H1 (cell line): Measurements from ENCODE around the gene GNAL. TPM values are rescaled to one million over a fixed set of nuclear protein-coding genes. Genes with fewer than 3 reads are reported as not detected.

Experiments used
- CTCF ChIA-PET: fragments of 300-600 bp; sonication (Branson Sonifier 250); formaldehyde crosslinking; loops from one replicate; lab custom pipeline; 2021; ENCODE audit not compliant: partially characterized antibody; lab: Charles Lee
- POLR2A ChIA-PET: fragments of 300-600 bp; sonication (Branson Sonifier 250); formaldehyde crosslinking; loops from one replicate; lab custom pipeline; 2021; ENCODE audit warnings: inconsistent platforms; ENCODE audit not compliant: partially characterized antibody; lab: Charles Lee
- DNase-seq, 2 experiments: peaks; one replicate each; pipeline versions ENCODE4 v3.0.0 to v3.0.0-alpha.2; 2010 to 2022; ENCODE audit warnings: low spot score in 2 of 2, low read depth in 1 of 2, mixed read lengths in 1 of 2
- FAIRE-seq: peaks from 2 replicates; lab custom pipeline; 2011; peaks lifted over from hg19 to GRCh38; lab: Jason Lieb, UNC
- H2AFZ ChIP-seq: 2 replicates; pipeline ENCODE4 v1.8.1; 2012; ENCODE audit warnings: low read length, inconsistent platforms
- H2AK5ac ChIP-seq: 2 replicates; pipeline ENCODE4 v1.6.1; 2013; ENCODE audit warnings: low read depth, low read length
- H2BK120ac ChIP-seq: replicated peaks from 2 replicates; pipeline ENCODE3; 2013; ENCODE audit warnings: low read depth, low read length, inconsistent platforms
- H2BK12ac ChIP-seq: 2 replicates; pipeline ENCODE4 v1.6.1; 2013; ENCODE audit warnings: low read depth, low read length
- H2BK15ac ChIP-seq: 2 replicates; pipeline ENCODE4 v1.6.1; 2013; ENCODE audit warnings: low read length
- H2BK20ac ChIP-seq: 2 replicates; pipeline ENCODE4 v1.6.1; 2013; ENCODE audit warnings: low read length
- H2BK5ac ChIP-seq: 2 replicates; pipeline ENCODE4 v1.6.1; 2013; ENCODE audit warnings: low read depth, low read length
- H3K14ac ChIP-seq: 2 replicates; pipeline ENCODE4 v1.6.1; 2013; ENCODE audit warnings: inconsistent platforms; ENCODE audit not compliant: insufficient read length
- H3K18ac ChIP-seq: 2 replicates; pipeline ENCODE4 v1.6.1; 2013; ENCODE audit warnings: low read length; ENCODE audit errors: extremely low read depth
- H3K23ac ChIP-seq: 2 replicates; pipeline ENCODE4 v1.6.1; 2013; ENCODE audit warnings: inconsistent platforms; ENCODE audit not compliant: insufficient read length
- H3K23me2 ChIP-seq: 2 replicates; pipeline ENCODE4 v1.6.1; 2013; ENCODE audit warnings: low read depth, low read length
- H3K27ac ChIP-seq: 2 replicates; pipeline ENCODE4 v1.6.1; 2011; ENCODE audit warnings: low read depth, low read length, inconsistent platforms
- H3K27me3 ChIP-seq, 4 experiments: replicated peaks in 1 of 4; 1 replicate in 1 of 4; 2 replicates in 3 of 4; pipeline versions ENCODE4 v1.6.1 to v1.8.1; 2011 to 2013; ENCODE audit warnings: low read length in 3 of 4, mild to moderate bottlenecking in 3 of 4, inconsistent platforms in 2 of 4, mixed read lengths in 2 of 4, moderate library complexity in 1 of 4; ENCODE audit not compliant: control insufficient read depth in 3 of 4, insufficient read depth in 3 of 4; ENCODE audit errors: extremely low read depth in 1 of 4
- H3K36me3 ChIP-seq, 4 experiments: 2 replicates each; pipeline versions ENCODE4 v1.6.1 to v1.8.1; 2011 to 2013; ENCODE audit warnings: mild to moderate bottlenecking in 4 of 4, low read length in 3 of 4, moderate library complexity in 2 of 4, control low read depth in 1 of 4, inconsistent platforms in 1 of 4; ENCODE audit not compliant: insufficient read depth in 4 of 4, control insufficient read depth in 2 of 4
- H3K4ac ChIP-seq: replicated peaks from 2 replicates; pipeline ENCODE3; 2013; ENCODE audit warnings: low read length, low read depth, mixed read lengths, inconsistent platforms; ENCODE audit not compliant: insufficient read length
- H3K4me1 ChIP-seq, 4 experiments: replicated peaks in 1 of 4; 1 replicate in 1 of 4; 2 replicates in 3 of 4; pipeline versions ENCODE4 v1.6.1 to v1.8.1; 2011 to 2013; ENCODE audit warnings: low read length in 3 of 4, inconsistent platforms in 2 of 4, mixed read lengths in 1 of 4; ENCODE audit not compliant: insufficient read depth in 4 of 4, control insufficient read depth in 3 of 4
- H3K4me2 ChIP-seq, 2 experiments: 2 replicates each; pipeline versions ENCODE4 v1.6.1 to v1.8.1; 2011 to 2013; ENCODE audit warnings: low read depth in 2 of 2, low read length in 2 of 2, control low read depth in 1 of 2, inconsistent platforms in 1 of 2, mild to moderate bottlenecking in 1 of 2; ENCODE audit not compliant: insufficient read depth in 1 of 2
- H3K4me3 ChIP-seq, 4 experiments: fragments of 200-600, 300-600 bp in 1 of 4; sonication (generic), shearing (Covaris generic), sonication (Bioruptor Twin) in 1 of 4; 2 replicates each; pipeline versions ENCODE4 v1.5.1 to v1.8.1; 2011 to 2016; ENCODE audit warnings: low read length in 4 of 4, low read depth in 3 of 4, control low read depth in 2 of 4, inconsistent platforms in 2 of 4, mild to moderate bottlenecking in 2 of 4, mixed read lengths in 1 of 4, moderate library complexity in 1 of 4; ENCODE audit not compliant: insufficient read depth in 2 of 4; ENCODE audit errors: extremely low read depth in 1 of 4
- H3K56ac ChIP-seq: replicated peaks from 2 replicates; pipeline ENCODE3; 2013; ENCODE audit warnings: low read depth, mild to moderate bottlenecking, mixed read lengths, low read length, inconsistent platforms; ENCODE audit not compliant: insufficient read length
- H3K79me1 ChIP-seq: 2 replicates; pipeline ENCODE4 v1.6.1; 2013; ENCODE audit warnings: low read depth, low read length, control low read depth
- H3K79me2 ChIP-seq, 2 experiments: 2 replicates each; pipeline versions ENCODE4 v1.6.1 to v1.8.1; 2012 to 2013; ENCODE audit warnings: low read length in 2 of 2, mild to moderate bottlenecking in 2 of 2, inconsistent platforms in 1 of 2; ENCODE audit not compliant: insufficient read depth in 2 of 2, control insufficient read depth in 1 of 2
- H3K9ac ChIP-seq, 4 experiments: replicated peaks in 1 of 4; 1 replicate in 1 of 4; 2 replicates in 3 of 4; pipeline versions ENCODE4 v1.6.1 to v1.8.1; 2011 to 2013; ENCODE audit warnings: low read depth in 3 of 4, low read length in 3 of 4, control low read depth in 2 of 4, mild to moderate bottlenecking in 2 of 4, moderate library complexity in 2 of 4, inconsistent platforms in 1 of 4; ENCODE audit errors: extremely low read depth in 1 of 4
- H3K9me3 ChIP-seq, 2 experiments: 2 replicates each; pipeline versions ENCODE4 v1.6.1 to v1.8.1; 2012 to 2013; ENCODE audit warnings: mild to moderate bottlenecking in 2 of 2, moderate library complexity in 2 of 2, control low read depth in 1 of 2, inconsistent platforms in 1 of 2, low read depth in 1 of 2, low read length in 1 of 2, mixed read lengths in 1 of 2; ENCODE audit not compliant: insufficient read depth in 2 of 2
- H4K20me1 ChIP-seq, 2 experiments: replicated peaks in 1 of 2; 2 replicates each; pipeline versions ENCODE3 to v1.8.1; 2011 to 2013; ENCODE audit warnings: inconsistent platforms in 2 of 2, low read length in 2 of 2, mild to moderate bottlenecking in 1 of 2; ENCODE audit not compliant: insufficient read depth in 2 of 2, control insufficient read depth in 1 of 2
- H4K5ac ChIP-seq: 2 replicates; pipeline ENCODE4 v1.6.1; 2013; ENCODE audit warnings: low read length, low read depth, mixed read lengths, inconsistent platforms; ENCODE audit not compliant: insufficient read length
- H4K8ac ChIP-seq: 2 replicates; pipeline ENCODE4 v1.8.0; 2013; ENCODE audit warnings: mild to moderate bottlenecking, moderate library complexity, low read length, inconsistent platforms; ENCODE audit not compliant: insufficient read depth; ENCODE audit errors: extremely low read depth
- H4K91ac ChIP-seq: replicated peaks from 2 replicates; pipeline ENCODE3; 2013; ENCODE audit warnings: low read length, mixed read lengths, inconsistent platforms; ENCODE audit not compliant: insufficient read length
- FOSL1 ChIP-seq: IDR thresholded peaks from 2 replicates; pipeline ENCODE4 v1.6.1; 2011; ENCODE audit warnings: mild to moderate bottlenecking, low read depth, low read length, moderate library complexity; ENCODE audit not compliant: insufficient read depth
- GABPA ChIP-seq: IDR thresholded peaks from 2 replicates; pipeline ENCODE4 v1.6.1; 2011; ENCODE audit warnings: mild to moderate bottlenecking, low read length, moderate library complexity, borderline replicate concordance; ENCODE audit not compliant: insufficient read depth
- GTF2F1 ChIP-seq: IDR thresholded peaks from 2 replicates; pipeline ENCODE4 v1.6.1; 2012; ENCODE audit warnings: low read depth, low read length, improper control_type of control experiment, borderline replicate concordance
- NANOG ChIP-seq: IDR thresholded peaks from 2 replicates; pipeline ENCODE4 v1.6.1; 2011; ENCODE audit warnings: low read length, low read depth, mild to moderate bottlenecking, inconsistent platforms; ENCODE audit not compliant: insufficient read depth, poor library complexity, severe bottlenecking
- POLR2A ChIP-seq, 2 experiments: IDR thresholded peaks; 1 replicate in 1 of 2; 2 replicates in 1 of 2; pipeline ENCODE4 v1.6.1; 2011; ENCODE audit warnings: low read depth in 2 of 2, low read length in 2 of 2, mild to moderate bottlenecking in 2 of 2; ENCODE audit errors: control extremely low read depth in 1 of 2
- RFX5 ChIP-seq: IDR thresholded peaks from 2 replicates; pipeline ENCODE4 v1.6.1; 2011; ENCODE audit warnings: low read depth, low read length, improper control_type of control experiment, borderline replicate concordance
- SP2 ChIP-seq: IDR thresholded peaks from 2 replicates; pipeline ENCODE4 v1.6.1; 2012; ENCODE audit warnings: mild to moderate bottlenecking, low read length, inconsistent platforms
- TAF7 ChIP-seq: optimal IDR thresholded peaks from 2 replicates; pipeline ENCODE3; 2011; ENCODE audit warnings: low read depth, mild to moderate bottlenecking, inconsistent platforms, low read length, moderate library complexity, borderline replicate concordance
- WGBS, 2 experiments: shearing (Covaris generic) in 1 of 2; methylation state at CpG; one replicate each; pipeline versions ENCODE4 v1.1.6 to v1.1.7; 2013 to 2015; ENCODE audit warnings: low lambda C conversion rate in 2 of 2, mixed read lengths in 2 of 2, inconsistent platforms in 1 of 2, low coverage in 1 of 2, missing lambda C conversion rate in 1 of 2; ENCODE audit not compliant: insufficient replicate concordance in 2 of 2, insufficient coverage in 1 of 2, insufficient read length in 1 of 2; ENCODE audit errors: extremely low coverage in 1 of 2, missing lambda C conversion rate in 1 of 2; 5-methylcytosine and 5-hydroxymethylcytosine counted together
- polyA plus RNA-seq, 7 experiments: library from polyadenylated mRNA; depleted of rRNA in 3 of 7; stranded (reverse) in 5 of 7; unstranded in 2 of 7; fragments of >200 nt in 5 of 7; fragments of 200-250 nt in 2 of 7; gene quantifications; 1 replicate in 5 of 7; 2 replicates in 1 of 7; 4 replicates in 1 of 7; pipeline versions ENCODE4 v1.2.1 to v1.2.3, GENCODE V29; 2011 to 2013; ENCODE audit warnings: missing spikeins in 2 of 7, mixed read lengths in 2 of 7
- total RNA-seq: library from RNA; stranded (reverse); fragmentation: NEBNext Ultra II Directional; extraction: Animal tissue kit (Norgen Biotek cat#: 25700); gene quantifications from 2 replicates; pipeline ENCODE4 v1.2.1, GENCODE V29; 2021

GNAL gene
- total and polyA plus RNA-seq, 2 of the 8 experiments (the other 6 are each of a cell fraction or from before 2014, with no cell fraction given) = 13.2 to 18.3 TPM

DNA sequence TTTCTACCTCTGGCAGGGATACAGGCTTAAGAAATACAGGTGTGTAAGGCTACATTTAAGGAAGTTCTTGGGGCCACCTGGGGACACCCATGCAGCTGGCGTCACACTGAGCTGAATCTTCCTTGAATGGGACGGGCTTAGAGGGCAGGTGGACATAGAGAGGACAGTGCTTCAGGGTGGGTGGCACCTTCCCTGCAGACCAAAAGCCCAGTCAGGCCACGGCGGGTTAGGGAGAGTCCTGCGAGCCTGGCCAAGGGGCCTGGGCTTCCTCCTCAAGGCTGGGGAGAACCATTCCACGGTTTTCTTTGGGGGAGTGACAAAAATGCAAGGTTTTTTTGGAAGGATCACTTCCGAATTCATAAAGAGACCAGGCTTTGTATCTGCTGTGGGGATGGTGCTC is 73.4 kb downstream of the GNAL start:
- no peak overlapping the region for H3K56ac ChIP-seq
- no peak overlapping the region for H3K14ac ChIP-seq
- H3K79me2 ChIP-seq = no peaks in the 10 kb centered on the region
- H2BK5ac ChIP-seq = no peak overlapping the region
- DNase-seq (no peak), FAIRE-seq (no peak)
- H4K91ac ChIP-seq = no peak overlapping the region
- H3K23me2 ChIP-seq = no peaks in the 10 kb centered on the region
- H3K79me1 ChIP-seq = no peaks in the 10 kb centered on the region
- no peak overlapping the region for H3K23ac ChIP-seq
- no peak overlapping the region for H3K27ac ChIP-seq
- WGBS, 2 experiments = 92% methylated on average over 7 of the region's 7 CpGs; no CpG with 5 or more reads in 1 of the 2 experiments
- peak overlapping the region; percentile 1; the same call in 1 of the 2 replicates for H2BK12ac ChIP-seq
- no peaks in the 10 kb centered on the region; a peak in 1 of 8 replicates for H3K36me3 ChIP-seq
- H4K8ac ChIP-seq = no peak overlapping the region
- no peak overlapping the region for H4K5ac ChIP-seq
- H2BK15ac ChIP-seq = peak overlapping the region; percentile 0; the same call in 1 of the 2 replicates
- no peaks in the 10 kb centered on the region for H3K9me3 ChIP-seq
- no peaks in the 10 kb centered on the region for H3K27me3 ChIP-seq
- POLR2A ChIA-PET = no interaction called here
- CTCF ChIA-PET = interaction anchor here (0.7 to 2.9 kb wide), 30 partner anchors 9 to 233 kb away, joined by 3 to 13 read pairs (median 4); no protein-coding TSS in a partner anchor
- H2BK120ac ChIP-seq = no peak overlapping the region
- H3K4ac ChIP-seq = no peak overlapping the region
- no peak overlapping the region for H3K4me2 ChIP-seq
- H2BK20ac ChIP-seq = no peak overlapping the region
- H3K9ac ChIP-seq = no peak overlapping the region
- H2AFZ ChIP-seq = no peak overlapping the region
- no peak overlapping the region for H2AK5ac ChIP-seq
- H3K4me3 ChIP-seq = no peak overlapping the region
- peaks cover 0 to 18% (median 10%) of the 10 kb centered on the region in 4 experiments for H3K4me1 ChIP-seq
- no peak overlapping the region for H3K18ac ChIP-seq
- H4K20me1 ChIP-seq = no peaks in the 10 kb centered on the region
- TF ChIP-seq FOSL1 (no peak), SP2 (no peak), GABPA (no peak), NANOG (no peak), GTF2F1 (no peak), POLR2A (IDR thresholded peaks at IDR 0.05; ENCODE audit: control extremely low read depth in 1 of 2, low read depth in 2 of 2, low read length in 2 of 2) (no peak), RFX5 (no peak), TAF7 (no peak)
